T-helper 1 cell (primary cell): ENCODE measurements around the gene CYTH2.
A peak's percentile ranks its signal among the peaks of the same experiment; 100 is the strongest.
"Not testable (repeated sequence)": the region's sequence is repeated elsewhere in the genome, so short reads cannot be mapped to it uniquely, and the experiment has no call there.

Source experiments
- DNase-seq, 5 donors: peaks; one replicate each; pipeline ENCODE4 v3.0.0-alpha.2; 2012 to 2020

CYTH2 gene

GRCh38 chr19:48478339-48479256, 9.4 kb downstream of the CYTH2 start:
- DNase-seq, result no peak

DNA sequence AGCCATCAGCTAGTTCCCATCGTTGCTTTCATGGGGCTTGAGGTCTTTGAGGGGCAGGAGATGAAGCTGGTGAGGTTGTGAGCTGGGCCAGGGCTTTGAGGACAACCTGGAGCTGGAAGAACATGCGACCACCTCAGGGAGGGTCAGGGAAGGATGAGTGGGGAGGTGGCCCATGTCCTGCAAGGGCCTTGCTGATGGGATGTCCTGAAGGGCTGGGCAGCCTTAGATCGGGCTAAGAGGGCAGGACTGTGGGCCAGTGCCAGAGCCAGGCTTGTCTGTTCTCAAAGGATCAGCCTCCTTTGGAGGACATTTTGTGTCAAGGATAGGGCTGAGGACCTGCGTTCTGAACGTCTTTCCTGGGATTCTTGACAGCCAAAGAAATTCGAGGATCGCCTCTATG, 10.5 kb downstream of the CYTH2 start:
- DNase-seq, result no peak

GRCh38 chr19:48480183-48480557, 11.0 kb downstream of the CYTH2 start:
- DNase-seq, result peak in 1 of 5 donors; percentile 23

DNA sequence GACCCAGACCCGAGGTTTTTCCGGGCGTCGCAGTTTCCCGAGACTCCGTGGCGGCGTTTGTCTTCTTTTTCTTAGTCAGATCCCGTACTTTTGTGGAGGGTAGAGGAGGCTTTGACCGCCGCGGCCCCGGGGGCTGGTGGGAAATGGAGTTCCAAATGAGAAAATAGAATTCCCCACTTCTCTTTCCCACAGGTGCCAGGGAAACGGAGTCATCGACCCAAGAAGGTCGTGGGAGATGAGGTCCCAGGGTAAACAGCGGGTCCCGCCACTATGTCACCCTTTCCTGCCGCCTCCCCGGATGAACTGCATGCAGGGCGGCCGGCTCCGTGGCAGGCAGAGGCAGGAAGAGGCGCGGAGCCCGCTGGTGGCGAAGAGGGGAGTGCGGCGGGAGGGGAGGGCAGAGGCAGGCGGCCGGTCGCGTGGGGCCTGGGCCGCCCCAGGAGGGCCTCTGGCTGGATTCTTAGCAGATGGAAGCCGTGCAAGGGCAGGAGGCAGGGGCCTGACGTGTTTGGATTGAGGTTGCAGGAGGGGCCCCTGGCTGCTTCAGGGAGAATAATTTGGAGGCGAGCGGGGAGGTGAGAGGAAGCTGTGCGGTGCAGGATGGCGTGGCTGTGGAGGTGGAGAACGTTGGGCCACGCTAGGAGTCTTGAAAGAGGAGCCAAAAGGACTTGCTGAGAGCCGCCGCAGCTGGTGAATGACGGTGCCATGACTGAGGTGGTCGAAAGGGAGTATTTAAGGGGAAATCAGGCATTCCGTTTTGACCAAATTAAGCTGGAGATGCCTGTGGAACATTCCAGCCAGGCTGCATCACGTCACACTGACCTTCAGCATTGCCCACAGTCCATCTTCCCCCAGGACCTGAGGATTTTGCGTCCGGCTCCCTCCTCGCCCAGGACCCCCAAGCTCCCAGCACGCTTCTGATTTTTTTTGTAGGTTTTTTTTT, 11.7 kb downstream of the CYTH2 start:
- peak; percentile 33 to 59 (median 55) for DNase-seq

- DNase-seq, result no peak
Measured at GRCh38 chr19:48481846-48482639, 12.9 kb downstream of the CYTH2 start.

DNA sequence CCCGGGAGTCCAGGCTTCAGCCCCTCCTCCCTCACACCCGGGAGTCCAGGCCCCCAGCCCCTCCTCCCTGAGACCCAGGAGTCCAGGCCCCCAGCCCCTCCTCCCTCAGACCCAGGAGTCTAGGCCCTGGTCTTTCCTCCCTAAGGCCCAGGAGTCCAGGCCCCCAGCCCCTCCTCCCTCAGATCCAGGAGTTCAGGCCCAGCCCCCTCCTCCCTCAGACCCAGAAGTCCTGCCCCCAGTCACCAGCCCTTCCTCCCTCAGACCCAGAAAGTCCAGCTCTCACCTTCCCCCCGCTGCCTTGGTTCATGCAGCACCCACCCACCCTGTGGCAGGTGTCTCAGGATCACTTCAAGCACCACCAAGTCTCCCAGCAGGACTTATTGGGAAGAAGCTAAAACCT, 14.1 kb downstream of the CYTH2 start:
- no peak for DNase-seq

- no peak for DNase-seq
Measured at GRCh38 chr19:48484247-48484893, 15.2 kb downstream of the CYTH2 start.

- DNase-seq, result no peak
Measured at GRCh38 chr19:48484931-48485612, 15.9 kb downstream of the CYTH2 start.

DNA sequence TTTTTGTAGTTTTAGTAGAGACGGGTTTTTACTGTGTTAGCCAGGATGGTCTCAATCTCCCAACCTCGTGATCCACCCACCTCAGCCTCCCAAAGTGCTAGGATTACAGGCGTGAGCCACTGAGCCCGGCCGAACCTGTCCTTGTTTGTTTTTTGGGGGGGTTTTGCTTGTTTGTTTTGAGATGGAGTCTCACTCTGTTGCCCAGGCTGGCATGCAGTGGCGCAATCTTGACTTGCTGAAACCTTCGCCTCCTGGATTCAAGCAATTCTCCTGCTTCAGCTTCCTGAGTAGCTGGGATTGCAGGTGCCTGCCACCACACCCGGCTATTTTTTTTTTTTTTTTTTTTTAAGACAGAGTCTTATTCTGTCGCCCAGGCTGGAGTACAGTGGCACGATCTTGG, 17.5 kb downstream of the CYTH2 start:
- not testable (repeated sequence) for DNase-seq

- no peak for DNase-seq
Measured at GRCh38 chr19:48487544-48487943, 18.4 kb downstream of the CYTH2 start.

DNA sequence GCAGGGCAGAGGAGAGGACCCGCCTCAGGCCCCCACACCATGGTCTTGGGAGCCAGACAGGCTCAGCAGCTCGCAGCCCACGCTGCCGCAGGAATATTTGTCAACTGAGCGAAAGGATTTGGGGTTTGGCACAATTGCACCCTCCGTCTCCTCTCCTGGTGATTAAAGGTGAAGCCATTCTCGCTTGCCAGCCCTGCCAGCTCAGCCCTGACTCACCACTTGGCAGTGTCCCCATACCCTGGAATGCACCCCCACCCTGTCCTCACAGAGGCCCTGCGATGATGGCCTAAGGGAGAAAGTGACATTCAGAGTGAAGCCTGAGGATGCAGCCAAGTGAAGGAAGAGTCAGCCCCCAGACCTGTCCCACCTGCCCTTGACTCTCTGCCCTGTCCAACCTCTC, 18.8 kb downstream of the CYTH2 start:
- no peak for DNase-seq

- DNase-seq, result not testable (repeated sequence)
Measured at GRCh38 chr19:48488478-48488877, 19.3 kb downstream of the CYTH2 start.

DNA sequence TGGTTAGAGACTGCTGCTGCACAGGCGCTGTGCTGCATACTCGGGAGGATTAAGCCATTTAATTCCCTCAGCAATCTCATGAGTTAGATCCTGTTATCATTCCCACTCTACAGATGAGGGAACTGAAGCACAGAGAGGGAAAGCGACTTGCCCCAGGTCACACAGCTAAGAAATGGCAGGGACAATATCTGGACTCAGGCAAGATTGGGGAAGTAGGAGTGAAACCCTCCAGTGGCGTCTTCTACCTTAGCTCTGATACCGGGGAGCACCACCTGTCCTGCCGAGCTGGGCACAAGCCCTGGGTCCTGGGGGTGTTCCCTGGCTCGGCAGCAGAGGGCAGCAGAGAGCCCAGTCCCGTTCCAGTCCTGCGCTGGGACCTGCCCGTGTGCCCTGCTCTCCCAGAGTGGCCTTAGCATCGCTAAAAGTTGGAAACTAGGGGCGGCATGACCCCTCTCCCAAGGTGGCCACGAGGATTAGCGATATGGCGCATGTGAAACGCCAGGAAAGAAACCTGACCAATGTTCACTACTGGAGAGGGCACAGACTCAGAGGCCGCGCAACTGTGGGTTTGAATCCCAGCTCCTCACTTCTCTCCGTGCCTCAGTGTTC, 20.5 kb downstream of the CYTH2 start:
- peak; percentile 46 to 75 (median 68) for DNase-seq

DNA sequence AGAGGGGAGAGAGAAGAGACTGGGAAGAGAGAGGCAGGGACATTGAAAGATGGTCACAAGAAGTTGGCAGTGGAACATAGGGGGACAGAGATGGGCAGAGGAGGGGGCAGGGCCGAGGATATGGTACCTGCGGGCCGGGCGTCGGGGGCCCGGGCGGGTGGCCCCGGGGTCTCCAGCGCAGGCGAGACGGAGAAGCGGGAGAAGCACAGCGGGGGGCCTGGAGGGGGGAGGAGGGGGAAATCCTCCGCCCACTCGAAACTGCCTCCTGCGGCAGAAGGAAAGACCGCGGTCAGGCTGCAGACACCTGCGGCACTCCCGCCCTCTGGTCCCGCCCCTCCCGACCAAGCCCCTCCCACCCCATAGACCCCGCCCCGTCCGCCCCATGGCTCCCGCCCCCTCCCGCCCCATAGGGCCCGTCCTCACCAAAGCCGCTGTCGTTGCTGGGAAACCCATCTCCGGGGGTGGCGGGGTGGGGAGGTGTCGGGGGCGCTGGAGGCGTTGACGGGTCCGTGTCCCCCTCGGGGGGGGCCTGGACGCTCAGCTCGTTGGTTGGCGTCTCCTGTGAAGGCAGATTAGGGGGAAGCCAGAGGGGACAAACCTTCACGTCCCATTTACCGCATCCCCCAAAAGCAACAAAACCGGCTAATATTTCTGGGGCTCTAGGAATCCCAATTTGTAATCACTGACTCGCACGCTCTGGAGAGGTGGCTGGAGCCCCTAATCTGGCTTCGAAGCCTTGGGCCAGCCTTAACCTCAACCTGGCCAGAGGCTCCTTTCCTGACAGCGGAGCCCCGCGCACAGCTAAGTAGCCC, 22.0 kb downstream of the CYTH2 start:
- peak; percentile 36 to 61 (median 50) for DNase-seq

GRCh38 chr19:48491793-48492123, 22.6 kb downstream of the CYTH2 start:
- no peak for DNase-seq

- peak; percentile 65 to 85 (median 80) for DNase-seq
Measured at GRCh38 chr19:48492925-48493717, 24.0 kb downstream of the CYTH2 start.

DNA sequence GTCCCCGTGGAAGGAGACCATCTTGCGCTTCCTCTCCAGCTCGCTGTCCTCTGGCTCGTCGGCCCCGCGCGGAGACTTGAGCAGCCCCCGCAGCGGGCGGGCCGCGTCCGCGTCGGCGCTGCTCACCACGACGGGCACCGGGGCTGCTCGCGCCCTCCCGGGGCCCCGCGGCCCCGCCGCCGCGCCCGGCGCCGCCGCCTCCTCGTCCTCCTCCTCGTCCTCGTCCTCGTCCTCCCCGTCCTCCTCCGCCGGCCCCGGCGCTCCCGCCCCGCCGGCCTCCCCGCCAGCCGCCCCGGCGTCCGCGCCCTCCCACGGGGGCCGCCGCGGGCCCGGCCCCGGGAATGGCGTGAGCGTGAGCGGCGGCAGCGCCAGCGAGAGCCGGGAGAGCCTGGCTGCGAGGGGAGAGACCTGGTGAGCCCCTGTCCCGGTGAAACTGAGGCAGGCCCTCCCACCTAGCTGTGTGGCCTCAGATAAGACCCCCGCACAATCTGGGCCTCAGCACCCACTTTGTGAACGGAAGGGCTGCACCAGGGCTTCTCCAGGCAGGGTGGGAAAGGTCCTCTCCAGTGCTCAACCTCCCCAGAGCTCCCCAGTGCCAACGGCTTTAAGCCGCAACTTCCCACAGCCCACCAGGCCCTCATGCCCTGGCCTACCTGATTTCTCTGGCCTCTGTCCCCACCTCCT, 24.7 kb downstream of the CYTH2 start:
- no peak for DNase-seq

DNA sequence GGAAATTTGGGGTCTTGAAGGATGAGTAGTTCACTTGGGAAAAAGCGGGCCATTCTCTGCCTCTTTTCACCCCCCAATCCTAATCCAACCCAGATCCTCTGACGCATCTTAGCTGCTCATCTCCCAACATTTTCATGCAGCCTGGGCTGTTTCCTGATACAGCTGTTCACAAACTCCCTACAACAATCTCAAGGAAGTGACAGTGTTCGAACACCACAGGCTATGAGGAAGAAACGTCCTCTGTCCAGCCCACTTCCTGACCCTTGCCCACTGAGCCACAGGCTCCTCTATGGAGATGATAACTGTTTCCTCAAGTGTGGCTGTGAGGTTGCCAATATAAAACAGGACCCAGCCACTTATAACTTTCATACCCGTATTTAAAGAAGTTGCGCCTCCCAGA, 26.2 kb downstream of the CYTH2 start:
- no peak for DNase-seq
